Left ventricle myocardium inferior (tissue), 1 donor: ENCODE results near the gene ADAMTS2. TPM values are rescaled to one million over a fixed set of nuclear protein-coding genes. Genes with fewer than 3 reads are reported as not detected.

Source experiments
- DNase-seq: peaks from one replicate; pipeline ENCODE4 v3.0.0-alpha.2; 2020
- H3K27ac ChIP-seq: fragments of 200-600 bp; replicated peaks from 2 replicates; pipeline ENCODE4 v1.8.0; 2021
- H3K27me3 ChIP-seq: fragments of 200-600 bp; 2 replicates; pipeline ENCODE4 v1.8.0; 2021; ENCODE audit warnings: low read depth
- H3K36me3 ChIP-seq: fragments of 200-600 bp; 2 replicates; pipeline ENCODE4 v1.8.0; 2021
- H3K4me1 ChIP-seq: fragments of 200-600 bp; 2 replicates; pipeline ENCODE4 v1.8.0; 2021
- H3K4me3 ChIP-seq: fragments of 200-600 bp; 2 replicates; pipeline ENCODE4 v1.8.0; 2021; ENCODE audit warnings: mild to moderate bottlenecking, moderate library complexity
- H3K9me3 ChIP-seq: fragments of 200-600 bp; replicated peaks from 2 replicates; pipeline ENCODE4 v1.8.0; 2021
- intact Hi-C: fragments of 100-400 bp; cut with micrococcal nuclease; formaldehyde crosslinking; loops from one replicate; pipeline ENCODE4 v1.11.0; 2022
- total RNA-seq: library from RNA; stranded (reverse); fragmentation: NEBNext Ultra II Directional; extraction: Animal tissue kit (Norgen Biotek cat#: 25700); gene quantifications from one replicate; pipeline ENCODE4 v1.2.1, GENCODE V29; 2021
- TF ChIP-seq, protein P1 (sequence below): fragments of 200-600 bp; IDR thresholded peaks from 2 replicates; pipeline ENCODE4 v1.8.0; 2021; ENCODE audit warnings: antibody characterized with exemption, mild to moderate bottlenecking, borderline replicate concordance
- donor health status: DM: no; HTN: yes; CAD: no; lungs with severe emphysema.

ADAMTS2 gene
- total RNA-seq, 1 donor from 2014 or later = 4.6 TPM

DNA sequence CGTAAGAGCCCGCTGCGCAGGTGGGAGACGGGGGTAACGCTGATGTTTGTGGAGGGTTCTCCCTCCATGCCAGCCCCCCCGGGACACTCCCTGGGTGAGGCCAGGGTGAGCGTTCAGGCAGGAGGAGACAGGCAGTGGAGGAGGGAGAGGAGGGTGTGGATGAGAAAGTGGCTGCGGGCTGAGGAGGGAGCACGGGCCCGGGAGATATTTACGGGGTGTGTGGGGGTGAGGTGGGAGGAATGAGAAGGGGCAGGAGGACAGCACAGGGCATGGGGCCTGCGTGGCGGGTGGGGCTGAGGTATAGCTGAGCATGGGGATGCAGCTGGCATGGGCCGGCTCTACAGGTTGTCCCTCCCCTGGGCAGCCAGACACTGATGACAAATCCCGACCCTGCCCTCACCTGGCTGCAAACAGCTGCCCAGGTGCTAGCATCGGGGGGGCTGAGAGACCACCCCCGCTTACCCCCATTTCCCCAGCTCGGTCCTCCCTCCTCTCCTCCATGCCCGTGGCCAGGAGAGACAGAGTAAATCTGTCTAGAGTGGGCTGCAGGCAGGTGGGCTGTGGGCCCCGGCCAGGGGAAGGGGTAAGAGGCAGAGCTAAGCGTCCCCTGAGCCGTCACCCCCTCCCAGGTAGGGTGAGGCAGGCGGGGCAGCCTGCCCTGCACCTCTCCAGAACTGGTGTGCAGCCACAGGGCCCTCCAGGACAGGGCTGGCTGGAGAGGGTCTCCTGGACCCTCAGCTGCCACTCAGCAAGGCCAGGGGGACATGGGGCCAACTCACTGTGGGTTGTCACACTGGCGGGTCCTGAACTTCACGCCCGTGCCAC lies 205.9 kb downstream of the ADAMTS2 start:
- no peaks in the 10 kb centered on the region for H3K36me3 ChIP-seq
- intact Hi-C loops = no loop called here
- TF ChIP-seq, protein P1, sequence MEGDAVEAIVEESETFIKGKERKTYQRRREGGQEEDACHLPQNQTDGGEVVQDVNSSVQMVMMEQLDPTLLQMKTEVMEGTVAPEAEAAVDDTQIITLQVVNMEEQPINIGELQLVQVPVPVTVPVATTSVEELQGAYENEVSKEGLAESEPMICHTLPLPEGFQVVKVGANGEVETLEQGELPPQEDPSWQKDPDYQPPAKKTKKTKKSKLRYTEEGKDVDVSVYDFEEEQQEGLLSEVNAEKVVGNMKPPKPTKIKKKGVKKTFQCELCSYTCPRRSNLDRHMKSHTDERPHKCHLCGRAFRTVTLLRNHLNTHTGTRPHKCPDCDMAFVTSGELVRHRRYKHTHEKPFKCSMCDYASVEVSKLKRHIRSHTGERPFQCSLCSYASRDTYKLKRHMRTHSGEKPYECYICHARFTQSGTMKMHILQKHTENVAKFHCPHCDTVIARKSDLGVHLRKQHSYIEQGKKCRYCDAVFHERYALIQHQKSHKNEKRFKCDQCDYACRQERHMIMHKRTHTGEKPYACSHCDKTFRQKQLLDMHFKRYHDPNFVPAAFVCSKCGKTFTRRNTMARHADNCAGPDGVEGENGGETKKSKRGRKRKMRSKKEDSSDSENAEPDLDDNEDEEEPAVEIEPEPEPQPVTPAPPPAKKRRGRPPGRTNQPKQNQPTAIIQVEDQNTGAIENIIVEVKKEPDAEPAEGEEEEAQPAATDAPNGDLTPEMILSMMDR = no peak
- H3K4me1 ChIP-seq = no peaks in the 10 kb centered on the region
- no peaks in the 10 kb centered on the region for H3K9me3 ChIP-seq
- peaks cover 22% of the 10 kb centered on the region for H3K27me3 ChIP-seq
- DNase-seq = no peak
- H3K4me3 ChIP-seq = no peak overlapping the region
- H3K27ac ChIP-seq = no peak overlapping the region

DNA sequence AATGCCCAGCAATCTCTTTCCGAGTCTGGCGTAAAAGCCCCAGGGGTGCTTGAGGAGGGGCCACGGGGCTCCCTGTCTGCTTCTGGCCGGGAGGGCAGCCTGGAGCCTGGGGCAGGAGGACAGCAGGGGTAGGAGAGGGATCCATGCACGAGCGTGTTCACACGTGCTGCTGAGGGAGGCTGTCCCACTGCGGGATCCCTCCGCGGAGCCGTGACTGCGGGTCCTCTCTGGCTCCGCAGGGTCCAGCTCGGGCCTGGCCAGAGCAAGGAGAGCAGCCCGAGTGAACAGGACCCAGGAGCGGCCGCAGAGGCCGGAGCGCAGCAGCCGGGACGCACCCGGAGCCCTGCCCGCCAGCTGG lies 206.7 kb downstream of the ADAMTS2 start:
- Histone ChIP-seq H3K4me1 (no peaks in the 10 kb centered on the region), H3K36me3 (no peaks in the 10 kb centered on the region), H3K27me3 (peaks cover 22% of the 10 kb centered on the region), H3K27ac (no peak overlapping the region), H3K9me3 (no peaks in the 10 kb centered on the region), H3K4me3 (no peak overlapping the region)
- intact Hi-C loops = no loop called here
- TF ChIP-seq, protein P1 = no peak
- no peak for DNase-seq

DNA sequence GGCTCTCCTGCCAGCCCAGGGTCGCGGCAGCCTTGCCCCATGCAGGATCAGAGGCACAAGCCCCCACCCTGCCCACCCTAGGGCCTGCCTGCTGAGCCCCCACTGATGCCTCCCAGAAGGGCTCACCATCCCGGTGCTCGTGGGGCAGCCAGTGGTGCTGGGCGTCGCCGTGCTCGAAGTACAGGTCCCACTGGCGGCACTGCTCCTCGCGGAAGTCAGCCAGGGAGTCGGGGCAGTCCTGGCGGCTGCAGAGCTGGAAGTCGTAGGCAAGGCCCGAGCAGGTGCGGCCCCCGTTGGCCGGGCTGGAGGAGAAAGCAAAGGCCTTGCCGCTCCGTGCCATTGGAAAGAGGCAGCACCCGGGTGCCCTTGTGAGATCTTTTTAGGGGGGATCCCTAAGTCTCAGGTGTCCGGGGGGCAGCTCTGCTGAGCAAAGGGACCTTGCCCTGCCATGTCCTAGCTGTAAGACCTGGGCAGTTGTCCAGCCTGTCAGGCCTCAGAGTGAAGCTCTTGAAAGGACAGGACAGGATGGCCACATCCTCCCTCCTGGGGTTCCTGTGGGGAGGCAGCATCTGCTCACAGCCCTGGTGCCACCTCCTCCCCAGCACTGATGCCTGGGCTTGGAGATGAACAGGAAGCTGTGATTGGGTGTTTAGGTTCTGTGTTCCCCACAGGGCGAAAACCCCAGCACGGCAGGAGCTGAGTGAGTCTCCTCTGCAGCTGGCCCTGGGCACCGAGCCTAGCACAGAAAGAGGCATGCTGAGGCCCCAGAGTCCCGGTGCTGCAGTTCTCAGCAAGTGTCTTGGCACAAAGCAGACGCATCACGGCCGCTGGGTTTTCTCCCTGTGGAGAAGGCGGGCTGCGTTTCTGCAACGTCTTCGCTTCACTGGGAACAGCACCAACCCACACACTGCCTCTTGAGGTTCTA lies 207.4 kb downstream of the ADAMTS2 start:
- intact Hi-C loops = no loop called here
- H3K4me1 ChIP-seq = no peaks in the 10 kb centered on the region
- no peak overlapping the region for H3K4me3 ChIP-seq
- no peaks in the 10 kb centered on the region for H3K36me3 ChIP-seq
- peaks cover 22% of the 10 kb centered on the region for H3K27me3 ChIP-seq
- no peak overlapping the region for H3K27ac ChIP-seq
- no peaks in the 10 kb centered on the region for H3K9me3 ChIP-seq
- TF ChIP-seq, protein P1 = no peak
- no peak for DNase-seq

DNA sequence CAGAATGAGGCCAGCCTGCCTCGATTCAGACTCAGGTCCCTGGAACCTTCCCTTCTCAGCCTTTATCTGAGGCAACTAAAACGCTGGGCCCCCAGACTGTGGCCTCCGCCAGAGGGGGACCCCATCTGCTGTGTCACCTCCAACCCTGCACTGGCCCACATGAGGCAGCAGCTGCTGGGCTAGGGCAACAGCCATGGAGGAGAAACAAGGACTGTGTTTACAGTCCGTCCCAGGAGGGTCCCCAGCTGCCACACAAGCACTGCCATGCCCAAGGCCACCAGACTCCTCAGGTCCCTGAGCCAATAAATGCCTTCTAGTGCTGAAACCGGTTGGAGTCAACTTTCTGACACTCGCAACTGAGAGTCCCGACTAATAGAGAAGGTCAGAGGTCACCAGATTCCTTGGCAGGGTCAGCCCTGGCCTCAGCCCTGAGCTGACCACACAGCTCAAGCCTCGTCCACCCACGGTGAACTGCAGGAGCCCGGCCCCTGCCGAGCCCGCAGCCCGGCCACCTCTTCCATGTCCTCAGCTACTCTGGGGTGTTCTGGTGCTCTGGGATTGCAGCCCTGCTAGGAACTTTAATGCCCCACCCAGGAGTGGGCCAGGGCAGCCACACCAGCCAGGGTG lies 208.1 kb downstream of the ADAMTS2 start:
- Histone ChIP-seq H3K4me1 (no peaks in the 10 kb centered on the region), H3K4me3 (no peak overlapping the region), H3K9me3 (no peaks in the 10 kb centered on the region), H3K27me3 (peaks cover 22% of the 10 kb centered on the region), H3K36me3 (no peaks in the 10 kb centered on the region), H3K27ac (no peak overlapping the region)
- intact Hi-C loops = no loop called here
- TF ChIP-seq, protein P1 = no peak
- no peak for DNase-seq

DNA sequence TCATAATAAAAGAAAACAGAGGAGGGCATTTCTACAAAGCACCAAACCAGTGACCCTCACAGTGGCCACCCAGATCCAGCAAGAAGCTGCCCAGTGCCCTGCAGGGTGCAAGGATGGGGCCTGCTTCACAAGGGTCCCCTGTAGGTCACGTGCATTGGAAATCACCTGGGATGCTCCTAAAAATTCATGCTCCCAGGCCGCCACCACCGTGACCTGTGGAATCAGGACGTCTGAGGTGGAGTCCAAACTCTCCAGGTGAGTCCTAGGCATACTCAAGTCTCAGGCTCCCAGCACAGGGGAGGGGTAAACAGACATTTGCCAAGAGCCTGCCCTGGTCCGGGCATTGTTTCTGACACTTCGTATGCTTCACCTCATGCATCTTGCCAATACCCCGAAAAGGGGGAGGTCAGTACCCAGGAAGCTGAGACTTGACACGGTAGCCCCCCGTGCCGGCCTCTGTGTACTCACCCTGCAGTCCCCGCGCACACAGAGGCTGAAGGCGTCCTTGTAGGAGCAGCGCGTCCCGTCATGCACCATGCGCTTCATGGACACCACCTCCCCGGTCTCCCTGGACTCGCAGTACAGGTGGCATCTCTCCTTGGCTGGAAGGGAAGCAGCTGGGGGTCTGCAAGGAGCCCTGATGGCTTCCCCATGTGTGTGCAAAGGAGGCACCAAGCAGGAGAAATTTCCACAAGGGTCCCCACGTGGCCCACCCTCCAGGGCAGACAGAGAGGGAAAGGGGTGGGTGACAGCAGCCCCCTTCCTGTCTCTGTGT lies 209.6 kb downstream of the ADAMTS2 start:
- no peak overlapping the region for H3K27ac ChIP-seq
- intact Hi-C loops = no loop called here
- DNase-seq = no peak
- no peaks in the 10 kb centered on the region for H3K36me3 ChIP-seq
- H3K4me3 ChIP-seq = no peak overlapping the region
- TF ChIP-seq, protein P1 = no peak
- H3K9me3 ChIP-seq = no peaks in the 10 kb centered on the region
- H3K4me1 ChIP-seq = no peaks in the 10 kb centered on the region
- peaks cover 22% of the 10 kb centered on the region for H3K27me3 ChIP-seq
